ENCODE data around the gene PDIA4. TPM values are rescaled to one million over a fixed set of nuclear protein-coding genes. Genes with fewer than 3 reads are reported as not detected.

The PDIA4 gene
- polyA plus RNA-seq, 3 donors = 36.5 to 51.2 (median 37.0) TPM

DNA sequence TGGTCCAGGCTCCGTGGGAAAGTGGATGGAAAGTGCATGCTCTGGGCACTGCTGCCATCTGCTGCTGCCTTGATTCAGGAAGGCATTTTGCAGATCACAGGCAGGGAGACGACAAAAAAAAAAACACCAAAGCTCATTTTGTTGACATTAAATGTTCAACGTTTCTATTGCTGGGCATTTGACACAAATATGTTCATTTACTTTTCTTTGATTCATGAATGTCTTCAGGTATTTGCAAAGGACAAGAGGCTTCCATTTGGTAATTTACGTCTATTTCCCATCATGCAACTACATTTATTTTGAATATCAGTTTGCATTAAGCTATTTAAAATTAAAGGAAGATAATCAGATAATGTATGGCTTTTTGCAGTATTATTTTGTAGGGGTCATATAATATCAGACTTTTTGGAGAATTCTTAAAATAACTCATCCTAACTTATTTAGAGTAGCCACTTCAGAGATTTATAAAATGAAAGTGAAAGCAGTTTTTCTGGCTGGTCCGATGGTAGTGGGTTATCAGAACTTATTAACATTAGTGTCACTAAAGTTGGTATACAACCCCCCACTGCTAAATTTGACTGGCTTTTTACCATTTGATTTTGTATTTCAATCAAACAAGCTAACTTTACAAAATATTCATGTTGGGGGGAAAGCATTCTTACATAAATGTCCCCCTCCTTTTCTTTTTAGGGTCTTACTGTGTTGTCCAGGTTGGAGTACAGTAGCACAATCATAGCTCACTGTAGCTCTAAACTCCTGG, 65.3 kb downstream of the PDIA4 start:
- H3K9me3 Mint-ChIP-seq = no peaks in the 10 kb centered on the region
- Histone ChIP-seq H3K9me3 (replicated peaks in 1 of 2; ENCODE audit: control insufficient read depth in 1 of 2, insufficient read depth in 1 of 2, low read length in 2 of 2) (no peaks in the 10 kb centered on the region), H3K27me3 (ENCODE audit: control insufficient read depth in 2 of 2, insufficient read depth in 2 of 2, low read length in 2 of 2) (no peaks in the 10 kb centered on the region), H3K4me2 (replicated peaks; ENCODE audit: extremely low read depth, low read length, poor library complexity, severe bottlenecking) (peak overlapping the region; percentile 79), H3K36me3 (replicated peaks in 1 of 2; ENCODE audit: control insufficient read depth in 1 of 2, insufficient read depth in 2 of 2, low read length in 2 of 2) (no peaks in the 10 kb centered on the region), H2AFZ (ENCODE audit: insufficient read depth, low read depth, low read length, poor library complexity, severe bottlenecking) (peak overlapping the region; percentile 65), H3K9ac (ENCODE audit: insufficient read depth, low read length, poor library complexity, severe bottlenecking) (peak overlapping the region; percentile 80), H3K4me1 (ENCODE audit: control insufficient read depth in 1 of 2, insufficient read depth in 2 of 2, low read length in 2 of 2) (peaks cover 22 to 29% of the 10 kb centered on the region in 2 donors), H4K20me1 (ENCODE audit: insufficient read depth, low read length) (no peaks in the 10 kb centered on the region), H3K27ac (ENCODE audit: low read depth in 1 of 2, low read length in 2 of 2) (peak overlapping the region in 1 of 2 donors; percentile 93), H3K4me3 (replicated peaks in 1 of 3; ENCODE audit: low read depth in 2 of 3, low read length in 3 of 3) (peak overlapping the region; percentile 87 to 98 (median 93)), H3K79me2 (ENCODE audit: insufficient read depth, low read length) (no peaks in the 10 kb centered on the region)
- TF ChIP-seq, protein P1, sequence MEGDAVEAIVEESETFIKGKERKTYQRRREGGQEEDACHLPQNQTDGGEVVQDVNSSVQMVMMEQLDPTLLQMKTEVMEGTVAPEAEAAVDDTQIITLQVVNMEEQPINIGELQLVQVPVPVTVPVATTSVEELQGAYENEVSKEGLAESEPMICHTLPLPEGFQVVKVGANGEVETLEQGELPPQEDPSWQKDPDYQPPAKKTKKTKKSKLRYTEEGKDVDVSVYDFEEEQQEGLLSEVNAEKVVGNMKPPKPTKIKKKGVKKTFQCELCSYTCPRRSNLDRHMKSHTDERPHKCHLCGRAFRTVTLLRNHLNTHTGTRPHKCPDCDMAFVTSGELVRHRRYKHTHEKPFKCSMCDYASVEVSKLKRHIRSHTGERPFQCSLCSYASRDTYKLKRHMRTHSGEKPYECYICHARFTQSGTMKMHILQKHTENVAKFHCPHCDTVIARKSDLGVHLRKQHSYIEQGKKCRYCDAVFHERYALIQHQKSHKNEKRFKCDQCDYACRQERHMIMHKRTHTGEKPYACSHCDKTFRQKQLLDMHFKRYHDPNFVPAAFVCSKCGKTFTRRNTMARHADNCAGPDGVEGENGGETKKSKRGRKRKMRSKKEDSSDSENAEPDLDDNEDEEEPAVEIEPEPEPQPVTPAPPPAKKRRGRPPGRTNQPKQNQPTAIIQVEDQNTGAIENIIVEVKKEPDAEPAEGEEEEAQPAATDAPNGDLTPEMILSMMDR (IDR thresholded peaks at IDR 0.05) = peak; percentile 80
- DNase-seq = peak; percentile 55 to 66 (median 61)
- peak overlapping the region; percentile 87 to 98 for H3K4me3 Mint-ChIP-seq
- H3K36me3 Mint-ChIP-seq = no peaks in the 10 kb centered on the region
- peaks cover 0 to 5% (median 0%) of the 10 kb centered on the region in 3 donors for H3K27me3 Mint-ChIP-seq (ENCODE audit: low read depth in 3 of 3)
- 0% methylated on average over 2 of the region's 5 CpGs for WGBS (ENCODE audit: insufficient coverage)
- intact Hi-C loops (cut with micrococcal nuclease) = loop anchor here (2.0 to 10.0 kb wide), 2 partner anchors 20 to 108 kb away; no protein-coding TSS in a partner anchor
- H3K4me1 Mint-ChIP-seq = peaks cover 34% of the 10 kb centered on the region
- peak overlapping the region; percentile 65 to 92 (median 89) for H3K27ac Mint-ChIP-seq

DNA sequence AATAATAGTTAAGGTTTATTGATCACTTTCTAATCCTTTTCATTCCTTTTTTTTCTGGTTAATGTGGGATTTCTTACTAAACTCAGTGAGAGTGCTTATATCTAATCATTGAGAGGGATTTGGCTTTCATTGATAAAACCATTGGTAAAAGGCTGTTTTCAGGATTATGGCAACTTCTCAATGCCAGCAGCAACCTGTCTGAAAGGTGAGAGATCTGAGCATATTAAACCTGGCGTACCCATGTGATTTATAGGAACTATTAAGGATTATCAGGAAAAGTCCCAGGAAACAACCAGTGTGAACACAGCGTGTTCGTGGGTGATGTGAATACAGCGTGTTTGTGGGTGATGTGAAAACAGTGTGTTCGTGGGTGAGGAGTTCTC, 65.9 kb downstream of the PDIA4 start:
- Mint-ChIP-seq H3K9me3 (no peaks in the 10 kb centered on the region), H3K27ac (peak overlapping the region in 4 of 7 donors; percentile 89 to 92 (median 90)), H3K36me3 (no peaks in the 10 kb centered on the region), H3K4me3 (peak overlapping the region; percentile 87 to 98), H3K4me1 (peaks cover 34% of the 10 kb centered on the region), H3K27me3 (ENCODE audit: low read depth in 3 of 3) (peaks cover 0 to 5% (median 0%) of the 10 kb centered on the region in 3 donors)
- Histone ChIP-seq H3K4me3 (replicated peaks in 1 of 3; ENCODE audit: low read depth in 2 of 3, low read length in 3 of 3) (peak overlapping the region; percentile 87 to 98 (median 93)), H4K20me1 (ENCODE audit: insufficient read depth, low read length) (no peaks in the 10 kb centered on the region), H3K9ac (ENCODE audit: insufficient read depth, low read length, poor library complexity, severe bottlenecking) (peak overlapping the region; percentile 80), H3K27me3 (ENCODE audit: control insufficient read depth in 2 of 2, insufficient read depth in 2 of 2, low read length in 2 of 2) (no peaks in the 10 kb centered on the region), H3K27ac (ENCODE audit: low read depth in 1 of 2, low read length in 2 of 2) (peak overlapping the region in 1 of 2 donors; percentile 93), H3K79me2 (ENCODE audit: insufficient read depth, low read length) (no peaks in the 10 kb centered on the region), H3K4me2 (replicated peaks; ENCODE audit: extremely low read depth, low read length, poor library complexity, severe bottlenecking) (peak overlapping the region; percentile 79), H2AFZ (ENCODE audit: insufficient read depth, low read depth, low read length, poor library complexity, severe bottlenecking) (peak overlapping the region; percentile 65), H3K36me3 (replicated peaks in 1 of 2; ENCODE audit: control insufficient read depth in 1 of 2, insufficient read depth in 2 of 2, low read length in 2 of 2) (no peaks in the 10 kb centered on the region), H3K9me3 (replicated peaks in 1 of 2; ENCODE audit: control insufficient read depth in 1 of 2, insufficient read depth in 1 of 2, low read length in 2 of 2) (no peaks in the 10 kb centered on the region), H3K4me1 (ENCODE audit: control insufficient read depth in 1 of 2, insufficient read depth in 2 of 2, low read length in 2 of 2) (peaks cover 22 to 29% of the 10 kb centered on the region in 2 donors)
- intact Hi-C loops (cut with micrococcal nuclease) = loop anchor here (2.0 to 10.0 kb wide), 2 partner anchors 20 to 108 kb away; no protein-coding TSS in a partner anchor
- WGBS (ENCODE audit: insufficient coverage) = 6% methylated on average over 5 of the region's 5 CpGs
- TF ChIP-seq, protein P1 (IDR thresholded peaks at IDR 0.05) = no peak
- DNase-seq = no peak
